Panc1 (cell line): ENCODE data around the gene SLC25A17. TPM values are rescaled to one million over a fixed set of nuclear protein-coding genes. Genes with fewer than 3 reads are reported as not detected.

ENCODE experiments used
- ATAC-seq: fragments of 200-7000 bp; cut with Tn5 transposase; 2 replicates; pipeline ENCODE4 v1.9.1; 2020; ENCODE audit warnings: mild to moderate bottlenecking, moderate library complexity
- BruUV-seq: library from RNA; stranded (reverse); fragments of 400-500 nt; replicated peaks from 2 replicates; lab custom pipeline; 2021; lab: Mats Ljungman, UMichigan
- CTCF ChIA-PET: fragments of 300-600 bp; sonication (Branson Sonifier 250); formaldehyde crosslinking; loops from one replicate; lab custom pipeline; 2022; ENCODE audit warnings: antibody characterized with exemption; lab: Charles Lee
- POLR2A ChIA-PET: fragments of 300-600 bp; sonication (Branson Sonifier 250); formaldehyde crosslinking; loops from one replicate; lab custom pipeline; 2022; ENCODE audit warnings: antibody characterized with exemption; lab: Charles Lee
- DNase-seq: peaks from one replicate; pipeline ENCODE4 v3.0.0-alpha.2; 2010; ENCODE audit warnings: low read depth, low spot score
- H3K27ac ChIP-seq: 2 replicates; pipeline ENCODE4 v1.5.1; 2011; ENCODE audit warnings: mild to moderate bottlenecking, low read length, inconsistent platforms
- H3K27me3 ChIP-seq: fragments of 200-500 bp; sonication (Bioruptor generic); 2 replicates; pipeline ENCODE4 v1.6.0; 2014; ENCODE audit warnings: low read length, inconsistent platforms; ENCODE audit not compliant: control insufficient read depth, insufficient read depth
- H3K36me3 ChIP-seq: fragments of 200-500 bp; sonication (Bioruptor generic); 2 replicates; pipeline ENCODE4 v1.5.1; 2014; ENCODE audit warnings: inconsistent platforms, mild to moderate bottlenecking, low read length, moderate library complexity; ENCODE audit not compliant: control insufficient read depth, insufficient read depth
- H3K4me1 ChIP-seq: 2 replicates; pipeline ENCODE4 v1.5.1; 2011; ENCODE audit warnings: inconsistent platforms, mild to moderate bottlenecking, low read length, moderate library complexity; ENCODE audit not compliant: control insufficient read depth, insufficient read depth
- H3K4me3 ChIP-seq, 2 experiments: 2 replicates each; pipeline ENCODE4 v1.5.1; 2011 to 2012; ENCODE audit warnings: low read depth in 2 of 2, low read length in 2 of 2, mild to moderate bottlenecking in 2 of 2, inconsistent platforms in 1 of 2, moderate library complexity in 1 of 2
- H3K9me3 ChIP-seq: fragments of 200-500 bp; sonication (Bioruptor generic); 2 replicates; pipeline ENCODE4 v1.5.1; 2014; ENCODE audit warnings: low read depth, mild to moderate bottlenecking, inconsistent platforms, low read length, moderate library complexity; ENCODE audit not compliant: control insufficient read depth, insufficient read depth
- POLR2AphosphoS5 ChIP-seq: IDR thresholded peaks from 2 replicates; pipeline ENCODE4 v1.6.1; 2012; ENCODE audit warnings: mild to moderate bottlenecking, low read depth, low read length, moderate library complexity
- SIN3A ChIP-seq: IDR thresholded peaks from 2 replicates; pipeline ENCODE4 v1.6.1; 2012; ENCODE audit warnings: low read depth, mild to moderate bottlenecking, low read length, moderate library complexity, borderline replicate concordance; ENCODE audit not compliant: insufficient read depth
- TCF7L2 ChIP-seq: IDR thresholded peaks from 2 replicates; pipeline ENCODE4 v1.6.1; 2011; ENCODE audit warnings: mild to moderate bottlenecking, low read depth, low read length, inconsistent platforms
- in situ Hi-C: cut with HindIII; loops from 2 replicates; pipeline ENCODE4 v1.10.0; 2016; ENCODE audit warnings: low sequenced_read_pairs, low pct_unique_long_range_greater_than_20kb
- intact Hi-C: fragments of 100-400 bp; cut with micrococcal nuclease; formaldehyde crosslinking; loops from one replicate; pipeline ENCODE4 v1.10.0; 2022; ENCODE audit not compliant: unreplicated experiment
- total RNA-seq: library from RNA; stranded (reverse); gene quantifications from one replicate; pipeline ENCODE4 v1.2.1, GENCODE V29; 2021; ENCODE audit not compliant: unreplicated experiment
- TF ChIP-seq, protein P1 (sequence below): fragments of 450-650 bp; IDR thresholded peaks from 2 replicates; pipeline ENCODE4 v1.5.1; 2017; ENCODE audit warnings: mild to moderate bottlenecking
- TF ChIP-seq, protein P2 (sequence below), 2 experiments: IDR thresholded peaks; 2 replicates each; pipeline ENCODE4 v1.6.1; 2011 to 2012; ENCODE audit warnings: low read depth in 2 of 2, control low read depth in 1 of 2, low read length in 1 of 2, mild to moderate bottlenecking in 1 of 2, moderate library complexity in 1 of 2; ENCODE audit not compliant: insufficient read depth in 1 of 2

SLC25A17 gene
- total RNA-seq, 1 experiment from 2014 or later = 28.9 TPM

DNA sequence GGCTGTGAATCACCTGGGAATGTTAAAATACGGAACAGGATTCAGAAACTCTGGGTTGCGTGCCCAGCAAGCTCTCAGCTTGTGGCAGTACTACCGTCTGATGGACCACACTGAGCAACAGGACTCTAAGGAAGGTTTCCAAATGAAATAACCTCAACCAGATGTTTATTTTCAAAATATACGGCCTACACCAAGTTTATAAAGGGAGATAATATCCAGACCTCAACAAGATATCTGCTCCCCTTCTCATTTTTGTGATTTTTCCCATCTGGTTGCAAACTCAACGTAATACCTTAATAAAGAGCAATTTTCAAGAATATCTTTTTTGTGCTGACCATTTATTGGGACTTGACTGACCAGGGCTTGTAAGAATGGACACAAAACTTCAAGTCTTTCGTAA, 49.4 kb downstream of the SLC25A17 start:
- DNase-seq = no peak
- ChIA-PET POLR2A (no interaction called here), CTCF (no interaction called here)
- Histone ChIP-seq H3K36me3 (peaks cover 2% of the 10 kb centered on the region; the same call in 1 of the 2 replicates), H3K4me1 (no peaks in the 10 kb centered on the region), H3K27ac (no peak overlapping the region), H3K4me3 (no peak overlapping the region), H3K27me3 (no peaks in the 10 kb centered on the region), H3K9me3 (no peaks in the 10 kb centered on the region)
- ATAC-seq = no peak
- no peak for TF ChIP-seq SIN3A
- TF ChIP-seq POLR2AphosphoS5 = no peak
- TF ChIP-seq, protein P1, sequence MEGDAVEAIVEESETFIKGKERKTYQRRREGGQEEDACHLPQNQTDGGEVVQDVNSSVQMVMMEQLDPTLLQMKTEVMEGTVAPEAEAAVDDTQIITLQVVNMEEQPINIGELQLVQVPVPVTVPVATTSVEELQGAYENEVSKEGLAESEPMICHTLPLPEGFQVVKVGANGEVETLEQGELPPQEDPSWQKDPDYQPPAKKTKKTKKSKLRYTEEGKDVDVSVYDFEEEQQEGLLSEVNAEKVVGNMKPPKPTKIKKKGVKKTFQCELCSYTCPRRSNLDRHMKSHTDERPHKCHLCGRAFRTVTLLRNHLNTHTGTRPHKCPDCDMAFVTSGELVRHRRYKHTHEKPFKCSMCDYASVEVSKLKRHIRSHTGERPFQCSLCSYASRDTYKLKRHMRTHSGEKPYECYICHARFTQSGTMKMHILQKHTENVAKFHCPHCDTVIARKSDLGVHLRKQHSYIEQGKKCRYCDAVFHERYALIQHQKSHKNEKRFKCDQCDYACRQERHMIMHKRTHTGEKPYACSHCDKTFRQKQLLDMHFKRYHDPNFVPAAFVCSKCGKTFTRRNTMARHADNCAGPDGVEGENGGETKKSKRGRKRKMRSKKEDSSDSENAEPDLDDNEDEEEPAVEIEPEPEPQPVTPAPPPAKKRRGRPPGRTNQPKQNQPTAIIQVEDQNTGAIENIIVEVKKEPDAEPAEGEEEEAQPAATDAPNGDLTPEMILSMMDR = no peak
- TF ChIP-seq TCF7L2 = no peak
- TF ChIP-seq, protein P2, sequence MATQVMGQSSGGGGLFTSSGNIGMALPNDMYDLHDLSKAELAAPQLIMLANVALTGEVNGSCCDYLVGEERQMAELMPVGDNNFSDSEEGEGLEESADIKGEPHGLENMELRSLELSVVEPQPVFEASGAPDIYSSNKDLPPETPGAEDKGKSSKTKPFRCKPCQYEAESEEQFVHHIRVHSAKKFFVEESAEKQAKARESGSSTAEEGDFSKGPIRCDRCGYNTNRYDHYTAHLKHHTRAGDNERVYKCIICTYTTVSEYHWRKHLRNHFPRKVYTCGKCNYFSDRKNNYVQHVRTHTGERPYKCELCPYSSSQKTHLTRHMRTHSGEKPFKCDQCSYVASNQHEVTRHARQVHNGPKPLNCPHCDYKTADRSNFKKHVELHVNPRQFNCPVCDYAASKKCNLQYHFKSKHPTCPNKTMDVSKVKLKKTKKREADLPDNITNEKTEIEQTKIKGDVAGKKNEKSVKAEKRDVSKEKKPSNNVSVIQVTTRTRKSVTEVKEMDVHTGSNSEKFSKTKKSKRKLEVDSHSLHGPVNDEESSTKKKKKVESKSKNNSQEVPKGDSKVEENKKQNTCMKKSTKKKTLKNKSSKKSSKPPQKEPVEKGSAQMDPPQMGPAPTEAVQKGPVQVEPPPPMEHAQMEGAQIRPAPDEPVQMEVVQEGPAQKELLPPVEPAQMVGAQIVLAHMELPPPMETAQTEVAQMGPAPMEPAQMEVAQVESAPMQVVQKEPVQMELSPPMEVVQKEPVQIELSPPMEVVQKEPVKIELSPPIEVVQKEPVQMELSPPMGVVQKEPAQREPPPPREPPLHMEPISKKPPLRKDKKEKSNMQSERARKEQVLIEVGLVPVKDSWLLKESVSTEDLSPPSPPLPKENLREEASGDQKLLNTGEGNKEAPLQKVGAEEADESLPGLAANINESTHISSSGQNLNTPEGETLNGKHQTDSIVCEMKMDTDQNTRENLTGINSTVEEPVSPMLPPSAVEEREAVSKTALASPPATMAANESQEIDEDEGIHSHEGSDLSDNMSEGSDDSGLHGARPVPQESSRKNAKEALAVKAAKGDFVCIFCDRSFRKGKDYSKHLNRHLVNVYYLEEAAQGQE (IDR thresholded peaks at IDR 0.05; ENCODE audit: insufficient read depth in 1 of 2, low read depth in 2 of 2, low read length in 1 of 2) = no peak
- in situ Hi-C loops = loop anchor here (10.0 kb wide), 1 partner anchor 55 kb away; no protein-coding TSS in a partner anchor
- intact Hi-C loops = no loop called here
- no TSS peak for BruUV-seq

DNA sequence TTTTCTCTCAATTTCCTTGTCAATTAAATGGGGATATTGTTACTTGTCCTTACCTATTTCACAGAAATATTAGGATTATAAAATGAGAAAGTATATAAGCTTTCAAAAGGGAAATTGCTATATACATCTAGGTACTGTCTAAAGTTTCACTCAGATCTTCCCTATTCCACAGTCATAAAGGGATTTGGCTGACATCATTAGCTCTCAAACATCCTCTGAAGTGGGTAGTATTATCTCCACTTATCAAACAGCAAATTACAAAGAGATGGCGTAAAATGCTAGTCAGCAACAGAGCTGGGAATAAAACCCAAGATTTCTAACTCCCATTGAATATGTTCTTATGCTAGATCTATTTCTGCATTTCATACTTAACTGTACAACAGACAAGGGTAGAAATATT, 50.9 kb downstream of the SLC25A17 start:
- ChIA-PET CTCF (interaction anchor here (0.8 kb wide), 1 partner anchor 85 kb away, joined by 3 read pairs; no protein-coding TSS in a partner anchor), POLR2A (no interaction called here)
- Histone ChIP-seq H3K36me3 (no peaks in the 10 kb centered on the region; the same call in 1 of the 2 replicates), H3K27me3 (no peaks in the 10 kb centered on the region), H3K4me1 (no peaks in the 10 kb centered on the region), H3K4me3 (no peak overlapping the region), H3K9me3 (no peaks in the 10 kb centered on the region), H3K27ac (no peak overlapping the region)
- DNase-seq (no peak), ATAC-seq (no peak)
- in situ Hi-C loops = loop anchor here (10.0 kb wide), 1 partner anchor 53 kb away; no protein-coding TSS in a partner anchor
- intact Hi-C loops = no loop called here
- TF ChIP-seq SIN3A = no peak
- no peak for TF ChIP-seq TCF7L2
- TF ChIP-seq, protein P1 = no peak
- TF ChIP-seq, protein P2 (IDR thresholded peaks at IDR 0.05; ENCODE audit: insufficient read depth in 1 of 2, low read depth in 2 of 2, low read length in 1 of 2) = no peak
- TF ChIP-seq POLR2AphosphoS5 = no peak
- no TSS peak for BruUV-seq
